ENCODE data around the gene SDC4.

SDC4 gene

GRCh38 chr20:45340236-45340847 is 7.9 kb downstream of the SDC4 start:
- Histone ChIP-seq H3K27me3 (replicated peaks) (no peaks in the 10 kb centered on the region), H3K36me3 (replicated peaks) (peaks cover 37% of the 10 kb centered on the region), H3K4me3 (ENCODE audit: low read depth, low read length) (no peak overlapping the region), H3K27ac (no peak overlapping the region)
- in situ Hi-C loops (cut with HindIII; ENCODE audit: low pct_ligation_motif_present, low sequenced_read_pairs) = no loop called here
- TF ChIP-seq CTCF (IDR thresholded peaks at IDR 0.05; ENCODE audit: low read depth, low read length, missing control alignments) = no peak
- no peak for DNase-seq

- TF ChIP-seq CTCF (IDR thresholded peaks at IDR 0.05; ENCODE audit: low read depth, low read length, missing control alignments) = no peak
- H3K36me3 ChIP-seq (replicated peaks) = peaks cover 42% of the 10 kb centered on the region
- DNase-seq = no peak
- H3K27ac ChIP-seq = no peak overlapping the region
- H3K4me3 ChIP-seq (ENCODE audit: low read depth, low read length) = no peak overlapping the region
- H3K27me3 ChIP-seq (replicated peaks) = no peaks in the 10 kb centered on the region
- in situ Hi-C loops (cut with HindIII; ENCODE audit: low pct_ligation_motif_present, low sequenced_read_pairs) = no loop called here
Observed at GRCh38 chr20:45339799-45340198, 8.4 kb downstream of the SDC4 start.

GRCh38 chr20:45339084-45339483 is 9.1 kb downstream of the SDC4 start:
- H3K27ac ChIP-seq = no peak overlapping the region
- in situ Hi-C loops (cut with HindIII; ENCODE audit: low pct_ligation_motif_present, low sequenced_read_pairs) = no loop called here

GRCh38 chr20:45338121-45339030 is 9.8 kb downstream of the SDC4 start:
- no peak overlapping the region for H3K4me3 ChIP-seq (ENCODE audit: low read depth, low read length)
- no peaks in the 10 kb centered on the region for H3K27me3 ChIP-seq (replicated peaks)
- H3K36me3 ChIP-seq (replicated peaks) = peaks cover 45% of the 10 kb centered on the region
- TF ChIP-seq CTCF (IDR thresholded peaks at IDR 0.05; ENCODE audit: low read depth, low read length, missing control alignments) = no peak
- peak overlapping the region; percentile 90 for H3K27ac ChIP-seq
- DNase-seq = no peak
- in situ Hi-C loops (cut with HindIII; ENCODE audit: low pct_ligation_motif_present, low sequenced_read_pairs) = no loop called here

More at GRCh38 chr20:45339084-45339483, 9.1 kb downstream of the SDC4 start:
- no peak for TF ChIP-seq CTCF (IDR thresholded peaks at IDR 0.05; ENCODE audit: low read depth, low read length, missing control alignments)
- no peak overlapping the region for H3K4me3 ChIP-seq (ENCODE audit: low read depth, low read length)
- peaks cover 42% of the 10 kb centered on the region for H3K36me3 ChIP-seq (replicated peaks)
- DNase-seq = no peak
- H3K27me3 ChIP-seq (replicated peaks) = no peaks in the 10 kb centered on the region

GRCh38 chr20:45337367-45338120 is 10.7 kb downstream of the SDC4 start:
- peak; percentile 91 for DNase-seq
- Histone ChIP-seq H3K4me3 (ENCODE audit: low read depth, low read length) (no peak overlapping the region), H3K27me3 (replicated peaks) (no peaks in the 10 kb centered on the region), H3K27ac (peak overlapping the region; percentile 90), H3K36me3 (replicated peaks) (peaks cover 53% of the 10 kb centered on the region)
- in situ Hi-C loops (cut with HindIII; ENCODE audit: low pct_ligation_motif_present, low sequenced_read_pairs) = no loop called here
- TF ChIP-seq CTCF (IDR thresholded peaks at IDR 0.05; ENCODE audit: low read depth, low read length, missing control alignments) = no peak
